ENCODE data around the gene PLEKHA5. TPM values are rescaled to one million over a fixed set of nuclear protein-coding genes. Genes with fewer than 3 reads are reported as not detected.

Gene PLEKHA5
- total and polyA plus RNA-seq, 3 donors from 2014 or later: 22.4 to 37.5 (median 34.8) TPM

DNA sequence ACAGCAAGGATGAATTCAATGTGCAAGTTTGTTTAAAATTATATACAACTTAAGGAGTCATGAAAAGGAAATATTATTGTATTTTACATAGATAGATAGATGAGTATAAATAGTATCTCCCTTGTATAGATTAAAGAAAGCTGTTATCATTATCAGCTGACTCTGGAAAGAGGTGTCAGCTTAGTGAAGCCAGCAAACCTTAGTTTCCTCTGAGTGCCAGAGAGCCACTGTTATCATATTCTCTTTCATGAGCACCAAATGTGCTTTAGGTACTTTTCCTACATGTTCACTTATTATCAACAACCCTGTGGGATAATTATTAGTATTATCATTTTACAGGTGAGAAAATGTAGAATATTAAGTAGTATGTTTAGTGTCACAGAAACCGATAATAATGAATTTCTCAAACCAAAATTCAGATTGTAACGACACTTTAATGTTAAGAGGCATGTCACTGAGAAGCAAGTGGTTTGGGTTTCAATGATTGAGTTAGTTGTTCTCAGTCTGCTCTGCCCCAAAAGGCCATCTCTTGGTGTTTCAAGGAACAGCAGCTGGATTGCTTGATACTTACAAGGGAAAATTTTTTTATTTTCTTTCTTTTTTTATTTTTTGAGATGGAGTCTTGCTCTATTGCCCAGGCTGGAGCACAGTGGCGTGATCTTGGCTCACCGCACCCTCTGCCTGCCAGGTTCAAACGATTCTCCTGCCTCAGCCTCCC, 53.7 kb downstream of the PLEKHA5 start:
- intact Hi-C loops (cut with DNase I; ENCODE audit: low total_unique reads): no loop called here
- Histone ChIP-seq H3K36me3 (ENCODE audit: low read depth, missing control alignments) (no peaks in the 10 kb centered on the region), H3K27me3 (no peaks in the 10 kb centered on the region), H3K27ac (no peak overlapping the region), H3K9me3 (no peaks in the 10 kb centered on the region), H3K4me3 (no peak overlapping the region), H3K4me1 (no peaks in the 10 kb centered on the region)
- TF ChIP-seq POLR2A (IDR thresholded peaks at IDR 0.05): no peak
- TF ChIP-seq, protein P1, sequence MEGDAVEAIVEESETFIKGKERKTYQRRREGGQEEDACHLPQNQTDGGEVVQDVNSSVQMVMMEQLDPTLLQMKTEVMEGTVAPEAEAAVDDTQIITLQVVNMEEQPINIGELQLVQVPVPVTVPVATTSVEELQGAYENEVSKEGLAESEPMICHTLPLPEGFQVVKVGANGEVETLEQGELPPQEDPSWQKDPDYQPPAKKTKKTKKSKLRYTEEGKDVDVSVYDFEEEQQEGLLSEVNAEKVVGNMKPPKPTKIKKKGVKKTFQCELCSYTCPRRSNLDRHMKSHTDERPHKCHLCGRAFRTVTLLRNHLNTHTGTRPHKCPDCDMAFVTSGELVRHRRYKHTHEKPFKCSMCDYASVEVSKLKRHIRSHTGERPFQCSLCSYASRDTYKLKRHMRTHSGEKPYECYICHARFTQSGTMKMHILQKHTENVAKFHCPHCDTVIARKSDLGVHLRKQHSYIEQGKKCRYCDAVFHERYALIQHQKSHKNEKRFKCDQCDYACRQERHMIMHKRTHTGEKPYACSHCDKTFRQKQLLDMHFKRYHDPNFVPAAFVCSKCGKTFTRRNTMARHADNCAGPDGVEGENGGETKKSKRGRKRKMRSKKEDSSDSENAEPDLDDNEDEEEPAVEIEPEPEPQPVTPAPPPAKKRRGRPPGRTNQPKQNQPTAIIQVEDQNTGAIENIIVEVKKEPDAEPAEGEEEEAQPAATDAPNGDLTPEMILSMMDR (IDR thresholded peaks at IDR 0.05): no peak
- peak; percentile 18 for DNase-seq
- WGBS, 2 donors: 94 to 96% methylated on average over 5 of the region's 5 CpGs

DNA sequence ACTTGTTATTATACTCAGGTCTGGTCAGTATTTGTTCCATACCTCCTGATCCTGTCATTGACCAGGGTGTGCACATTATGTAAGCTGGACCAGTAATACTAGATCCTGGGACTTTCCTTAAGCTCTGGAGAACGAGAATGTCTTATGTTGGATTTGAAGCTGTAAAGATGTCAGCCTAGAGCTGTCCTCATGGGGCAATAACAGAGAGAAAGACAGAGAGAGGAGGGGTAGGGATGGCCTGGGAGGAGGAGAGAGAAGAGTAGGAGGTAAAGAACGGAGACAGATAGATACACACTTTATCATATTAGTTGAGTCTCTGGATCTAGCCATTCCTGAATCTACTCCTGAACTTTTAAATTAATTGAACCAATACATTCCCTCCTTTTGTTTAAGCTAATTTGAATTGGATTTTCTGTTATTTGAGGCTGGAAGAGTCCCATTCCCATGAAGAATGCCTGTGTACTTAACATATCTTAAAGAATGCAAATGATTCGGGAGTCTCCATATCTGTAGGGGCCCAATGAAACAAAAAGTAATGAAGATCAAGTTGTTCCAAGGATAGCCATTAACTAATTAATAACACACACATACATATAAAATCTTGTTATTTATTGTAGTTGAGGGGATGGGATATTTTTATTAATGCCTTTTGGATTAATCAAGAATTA, 55.9 kb downstream of the PLEKHA5 start:
- WGBS, 2 donors: 57 to 59% methylated on average over 3 of the region's 3 CpGs
- intact Hi-C loops (cut with DNase I; ENCODE audit: low total_unique reads): no loop called here
- no peak overlapping the region for H3K4me3 ChIP-seq
- TF ChIP-seq POLR2A (IDR thresholded peaks at IDR 0.05): no peak
- TF ChIP-seq, protein P1 (IDR thresholded peaks at IDR 0.05): no peak
- H3K4me1 ChIP-seq: peaks cover 4% of the 10 kb centered on the region
- no peak for DNase-seq
- H3K27me3 ChIP-seq: no peaks in the 10 kb centered on the region
- no peaks in the 10 kb centered on the region for H3K36me3 ChIP-seq (ENCODE audit: low read depth, missing control alignments)
- no peak overlapping the region for H3K27ac ChIP-seq
- H3K9me3 ChIP-seq: no peaks in the 10 kb centered on the region

DNA sequence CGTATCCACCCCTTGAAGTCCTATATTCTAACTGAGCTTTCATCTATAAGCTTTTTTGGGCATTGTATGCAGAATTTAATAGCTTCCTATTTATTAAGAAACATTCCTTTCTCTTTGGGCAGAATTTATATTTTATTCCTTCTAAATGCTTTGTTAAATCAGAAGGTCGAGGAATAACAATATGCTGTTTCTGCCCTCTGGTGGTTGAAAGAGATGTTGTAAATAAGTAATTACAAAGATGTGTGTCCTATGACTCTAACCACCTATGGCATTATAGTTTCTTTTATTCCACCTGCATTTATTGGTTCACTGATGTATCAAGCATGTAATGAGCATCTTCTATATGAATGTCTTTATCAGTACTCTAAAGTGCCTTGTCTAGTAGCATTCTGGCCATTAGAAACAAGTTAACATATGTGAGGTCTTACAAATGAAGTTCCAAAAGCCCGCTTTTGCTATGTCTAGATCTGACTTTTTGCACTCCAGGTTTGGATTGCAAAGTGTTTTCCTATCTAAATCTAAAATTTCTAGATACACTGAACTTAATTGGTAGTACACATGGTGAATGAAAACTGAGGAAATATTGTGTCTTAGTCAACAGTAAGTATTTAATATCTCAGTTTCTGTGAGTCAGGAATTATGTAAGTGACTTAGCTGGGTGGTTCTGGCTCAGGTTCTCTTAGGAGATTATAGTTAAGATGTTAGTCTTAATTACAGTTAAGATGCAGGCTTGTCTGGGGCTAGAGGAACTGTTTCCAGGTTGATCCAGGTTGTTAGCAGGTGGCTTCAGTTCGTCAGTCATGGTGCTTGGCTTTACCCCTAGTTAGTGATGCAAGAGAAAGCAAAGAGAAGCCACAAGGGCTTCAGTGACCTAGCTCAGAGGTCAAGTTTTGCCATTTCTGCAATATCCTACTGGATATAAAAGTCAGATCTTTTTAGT, 57.5 kb downstream of the PLEKHA5 start:
- H3K4me3 ChIP-seq: no peak overlapping the region
- no peak overlapping the region for H3K27ac ChIP-seq
- intact Hi-C loops (cut with DNase I; ENCODE audit: low total_unique reads): no loop called here
- H3K27me3 ChIP-seq: no peaks in the 10 kb centered on the region
- H3K9me3 ChIP-seq: no peaks in the 10 kb centered on the region
- no peaks in the 10 kb centered on the region for H3K36me3 ChIP-seq (ENCODE audit: low read depth, missing control alignments)
- DNase-seq: no peak
- WGBS, 2 donors: 69 to 71% methylated on average over 4 of the region's 4 CpGs
- H3K4me1 ChIP-seq: peaks cover 5% of the 10 kb centered on the region
- no peak for TF ChIP-seq POLR2A (IDR thresholded peaks at IDR 0.05)
- TF ChIP-seq, protein P1 (IDR thresholded peaks at IDR 0.05): peak; percentile 50 to 72 (median 55)

DNA sequence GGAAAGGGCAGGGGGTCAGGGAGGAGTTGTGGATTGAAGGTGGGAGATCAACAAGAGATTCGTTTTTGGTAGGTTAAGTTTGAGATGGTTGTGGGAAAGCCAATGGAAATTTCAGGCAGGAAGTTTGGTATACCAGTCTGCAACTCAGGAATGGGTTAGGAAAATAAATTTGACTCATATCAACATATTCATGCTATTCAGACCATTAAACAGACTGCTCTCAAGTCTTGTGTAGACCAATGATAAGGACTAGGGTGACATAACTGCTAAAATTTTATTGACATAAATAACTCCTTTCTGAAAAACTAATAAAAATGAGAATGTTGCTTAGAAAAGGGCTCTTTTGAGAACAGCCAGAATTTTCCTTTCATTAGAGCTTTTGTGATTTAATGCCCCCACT, 60.0 kb downstream of the PLEKHA5 start:
- no peaks in the 10 kb centered on the region for H3K9me3 ChIP-seq
- TF ChIP-seq POLR2A (IDR thresholded peaks at IDR 0.05): no peak
- TF ChIP-seq, protein P1 (IDR thresholded peaks at IDR 0.05): no peak
- H3K4me3 ChIP-seq: no peak overlapping the region
- intact Hi-C loops (cut with DNase I; ENCODE audit: low total_unique reads): no loop called here
- 71 to 74% methylated on average over 1 of the region's 1 CpG for WGBS, 2 donors
- no peak overlapping the region for H3K27ac ChIP-seq
- no peaks in the 10 kb centered on the region for H3K36me3 ChIP-seq (ENCODE audit: low read depth, missing control alignments)
- H3K27me3 ChIP-seq: no peaks in the 10 kb centered on the region
- peaks cover 5% of the 10 kb centered on the region for H3K4me1 ChIP-seq
- no peak for DNase-seq

Data from testis (tissue), 3 donors.